Peyer's patch (tissue), 4 donors: Measurements from ENCODE around the gene ZNF165. TPM values are rescaled to one million over a fixed set of nuclear protein-coding genes. Genes with fewer than 3 reads are reported as not detected.

Experiments
- DNase-seq, 3 donors: peaks; one replicate each; pipeline ENCODE4 v3.0.0-alpha.2; 2017 to 2019
- H3K27ac ChIP-seq, 4 donors: fragments of 200-600 bp; sonication (generic); one replicate each; pipeline ENCODE4 v1.5.1; 2016 to 2019
- H3K27me3 ChIP-seq, 2 donors: fragments of 200-600 bp; sonication (generic); one replicate each; pipeline ENCODE4 v1.5.1; 2019
- H3K36me3 ChIP-seq, 3 donors: fragments of 200-600 bp; sonication (generic); one replicate each; pipeline ENCODE4 v1.5.1; 2016 to 2019
- H3K4me1 ChIP-seq, 4 donors: fragments of 200-600 bp; sonication (generic); one replicate each; pipeline ENCODE4 v1.5.1; 2016 to 2019
- H3K4me3 ChIP-seq, 4 donors: fragments of 200-600 bp; sonication (generic); 1 replicate in 3 of 4; 2 replicates in 1 of 4; pipeline ENCODE4 v1.5.1; 2016 to 2019; ENCODE audit warnings: mild to moderate bottlenecking in 1 of 4
- H3K9me3 ChIP-seq, 4 donors: fragments of 200-600 bp; sonication (generic); one replicate each; pipeline ENCODE4 v1.5.1; 2016 to 2019; ENCODE audit warnings: mild to moderate bottlenecking in 1 of 4
- POLR2A ChIP-seq, 2 donors: fragments of 450-650 bp; IDR thresholded peaks; one replicate each; pipeline ENCODE4 v1.5.1; 2017; ENCODE audit warnings: antibody characterized with exemption in 2 of 2, mild to moderate bottlenecking in 2 of 2, moderate library complexity in 2 of 2
- total RNA-seq, 4 donors: library from RNA; depleted of rRNA; stranded (reverse); fragments of >200 nt; gene quantifications; one replicate each; pipeline ENCODE4 v1.1.0, GENCODE V29; 2016
- TF ChIP-seq, protein P1 (sequence below), 6 experiments: fragments of 450-650 bp in 4 of 6; fragments of 200-600 bp in 2 of 6; sonication (generic) in 1 of 6; IDR thresholded peaks; one replicate each; pipeline ENCODE4 v1.5.1; 2017 to 2019; ENCODE audit warnings: antibody characterized with exemption in 6 of 6, mild to moderate bottlenecking in 3 of 6, moderate library complexity in 1 of 6

Gene ZNF165
- total RNA-seq, 4 donors from 2014 or later, result 4.2 to 8.3 (median 5.6) TPM

DNA sequence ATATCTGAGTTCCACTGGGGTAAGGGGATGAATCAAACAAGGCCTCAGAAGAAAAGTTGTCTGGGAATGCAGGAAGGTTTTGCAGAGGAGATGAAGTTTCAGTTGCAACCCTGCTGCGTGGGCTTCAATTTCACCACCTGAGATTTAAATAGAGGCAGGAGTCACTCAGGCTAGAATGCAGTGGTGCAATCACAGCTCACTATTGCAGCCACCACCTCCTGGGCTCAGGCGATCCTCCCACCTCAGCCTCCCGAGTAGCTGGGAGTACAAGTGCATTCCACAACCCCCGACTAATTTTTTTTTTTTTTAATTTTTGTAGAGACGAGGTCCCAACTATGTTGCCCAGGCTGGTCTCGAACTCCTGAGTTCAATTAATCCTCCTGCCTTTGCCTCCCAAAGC lies 1.5 kb upstream of the ZNF165 start:
- TF ChIP-seq, protein P1, sequence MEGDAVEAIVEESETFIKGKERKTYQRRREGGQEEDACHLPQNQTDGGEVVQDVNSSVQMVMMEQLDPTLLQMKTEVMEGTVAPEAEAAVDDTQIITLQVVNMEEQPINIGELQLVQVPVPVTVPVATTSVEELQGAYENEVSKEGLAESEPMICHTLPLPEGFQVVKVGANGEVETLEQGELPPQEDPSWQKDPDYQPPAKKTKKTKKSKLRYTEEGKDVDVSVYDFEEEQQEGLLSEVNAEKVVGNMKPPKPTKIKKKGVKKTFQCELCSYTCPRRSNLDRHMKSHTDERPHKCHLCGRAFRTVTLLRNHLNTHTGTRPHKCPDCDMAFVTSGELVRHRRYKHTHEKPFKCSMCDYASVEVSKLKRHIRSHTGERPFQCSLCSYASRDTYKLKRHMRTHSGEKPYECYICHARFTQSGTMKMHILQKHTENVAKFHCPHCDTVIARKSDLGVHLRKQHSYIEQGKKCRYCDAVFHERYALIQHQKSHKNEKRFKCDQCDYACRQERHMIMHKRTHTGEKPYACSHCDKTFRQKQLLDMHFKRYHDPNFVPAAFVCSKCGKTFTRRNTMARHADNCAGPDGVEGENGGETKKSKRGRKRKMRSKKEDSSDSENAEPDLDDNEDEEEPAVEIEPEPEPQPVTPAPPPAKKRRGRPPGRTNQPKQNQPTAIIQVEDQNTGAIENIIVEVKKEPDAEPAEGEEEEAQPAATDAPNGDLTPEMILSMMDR (IDR thresholded peaks at IDR 0.05), result no peak
- TF ChIP-seq POLR2A (IDR thresholded peaks at IDR 0.05), result no peak
- no peaks in the 10 kb centered on the region for H3K36me3 ChIP-seq
- H3K9me3 ChIP-seq, result no peaks in the 10 kb centered on the region
- DNase-seq, result no peak
- no peaks in the 10 kb centered on the region for H3K27me3 ChIP-seq
- peak overlapping the region in 1 of 4 donors; percentile 84 for H3K27ac ChIP-seq
- peaks cover 0 to 10% (median 3%) of the 10 kb centered on the region in 4 donors for H3K4me1 ChIP-seq
- H3K4me3 ChIP-seq, result no peak overlapping the region

DNA sequence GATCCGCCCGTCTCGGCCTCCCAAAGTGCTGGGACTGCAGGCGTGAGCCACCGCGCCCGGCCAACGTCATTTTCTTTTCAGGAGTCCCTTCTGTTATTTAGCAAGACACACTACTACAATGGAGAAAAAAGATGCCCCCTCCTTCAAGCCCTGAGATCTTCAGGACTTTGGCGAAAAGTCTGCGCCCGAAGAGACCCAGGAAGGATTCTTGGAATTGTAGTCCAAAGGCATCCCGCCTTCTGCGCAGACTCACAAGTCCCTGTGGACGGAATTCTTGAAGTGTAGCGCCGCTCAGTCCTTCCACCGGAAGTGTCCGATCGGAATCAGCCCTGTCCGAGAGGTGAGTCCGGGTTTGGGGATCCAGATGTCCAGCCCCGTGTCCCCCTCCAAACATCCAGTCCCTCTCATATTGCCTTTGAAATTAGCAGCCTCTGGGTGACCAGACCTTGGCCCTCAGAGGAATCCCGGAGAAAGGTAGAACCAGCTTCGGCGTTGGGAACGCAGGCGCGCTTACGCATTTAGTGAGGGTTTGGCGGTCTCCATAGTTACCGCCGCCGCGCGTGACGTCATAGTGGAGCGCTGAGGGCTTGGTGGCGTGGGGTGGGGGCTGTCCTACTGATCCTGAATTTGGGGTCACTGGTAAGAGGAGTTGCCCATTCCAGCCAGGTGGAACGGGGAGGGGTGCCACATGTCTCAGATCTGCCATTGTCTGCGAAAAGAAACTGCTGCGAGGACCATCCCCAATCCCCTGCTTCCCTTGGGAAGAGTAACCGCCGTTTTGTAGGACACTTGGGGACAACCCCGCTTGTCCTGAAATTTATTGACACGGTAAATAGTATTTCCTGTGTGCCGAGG lies 490 bp downstream of the ZNF165 start:
- H3K36me3 ChIP-seq, result peaks cover 0 to 6% (median 0%) of the 10 kb centered on the region in 3 donors
- H3K4me1 ChIP-seq, result peaks cover 0 to 10% (median 3%) of the 10 kb centered on the region in 4 donors
- DNase-seq, result peak; percentile 90 to 96 (median 93)
- H3K27ac ChIP-seq, result peak overlapping the region; percentile 82 to 93 (median 87)
- peak overlapping the region; percentile 64 to 92 (median 70) for H3K4me3 ChIP-seq
- TF ChIP-seq POLR2A (IDR thresholded peaks at IDR 0.05), result peak; percentile 26 to 58
- TF ChIP-seq, protein P1 (IDR thresholded peaks at IDR 0.05), result no peak
- no peaks in the 10 kb centered on the region for H3K9me3 ChIP-seq
- H3K27me3 ChIP-seq, result no peaks in the 10 kb centered on the region

DNA sequence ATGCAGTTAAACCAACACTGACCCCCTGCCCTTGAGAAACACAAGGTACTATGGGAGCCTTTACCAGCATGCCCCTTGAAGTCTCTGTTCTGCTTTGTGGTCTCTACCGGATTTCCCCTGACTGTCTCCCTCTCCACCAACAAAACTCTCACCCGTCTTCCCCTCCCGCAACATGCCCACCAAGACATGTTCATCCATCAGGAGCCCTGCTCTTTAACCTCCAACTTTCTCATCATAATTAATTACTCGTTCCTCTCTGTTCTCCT lies 1.1 kb downstream of the ZNF165 start:
- H3K36me3 ChIP-seq, result peaks cover 0 to 12% (median 0%) of the 10 kb centered on the region in 3 donors
- peak in 1 of 3 donors; percentile 39 for DNase-seq
- H3K4me1 ChIP-seq, result peaks cover 0 to 10% (median 3%) of the 10 kb centered on the region in 4 donors
- H3K27ac ChIP-seq, result peak overlapping the region; percentile 82 to 93 (median 87)
- no peaks in the 10 kb centered on the region for H3K9me3 ChIP-seq
- H3K27me3 ChIP-seq, result no peaks in the 10 kb centered on the region
- peak overlapping the region; percentile 64 to 92 (median 70) for H3K4me3 ChIP-seq
- TF ChIP-seq POLR2A (IDR thresholded peaks at IDR 0.05), result no peak
- TF ChIP-seq, protein P1 (IDR thresholded peaks at IDR 0.05), result no peak

GRCh38 chr6:28082939-28083338 lies 2.6 kb downstream of the ZNF165 start:
- no peaks in the 10 kb centered on the region for H3K27me3 ChIP-seq
- TF ChIP-seq, protein P1 (IDR thresholded peaks at IDR 0.05), result no peak
- TF ChIP-seq POLR2A (IDR thresholded peaks at IDR 0.05), result no peak
- H3K36me3 ChIP-seq, result peaks cover 0 to 24% (median 0%) of the 10 kb centered on the region in 3 donors
- no peak overlapping the region for H3K4me3 ChIP-seq
- H3K27ac ChIP-seq, result no peak overlapping the region
- peaks cover 0 to 10% (median 3%) of the 10 kb centered on the region in 4 donors for H3K4me1 ChIP-seq
- DNase-seq, result no peak
- H3K9me3 ChIP-seq, result no peaks in the 10 kb centered on the region

- TF ChIP-seq, protein P1 (IDR thresholded peaks at IDR 0.05), result no peak
- TF ChIP-seq POLR2A (IDR thresholded peaks at IDR 0.05), result no peak
- no peaks in the 10 kb centered on the region for H3K4me1 ChIP-seq
- no peak overlapping the region for H3K4me3 ChIP-seq
- no peaks in the 10 kb centered on the region for H3K27me3 ChIP-seq
- H3K9me3 ChIP-seq, result no peaks in the 10 kb centered on the region
- no peak for DNase-seq
- H3K36me3 ChIP-seq, result peaks cover 0 to 40% (median 0%) of the 10 kb centered on the region in 3 donors
- no peak overlapping the region for H3K27ac ChIP-seq
These were observed 8.7 kb downstream of the ZNF165 start for GRCh38 chr6:28089054-28089453.
